Measurements from ENCODE around the gene SLC8A1. TPM values are rescaled to one million over a fixed set of nuclear protein-coding genes. Genes with fewer than 3 reads are reported as not detected.

SLC8A1 gene
- total RNA-seq, 4 donors from 2014 or later, result 1.3 to 3.8 (median 2.4) TPM

DNA sequence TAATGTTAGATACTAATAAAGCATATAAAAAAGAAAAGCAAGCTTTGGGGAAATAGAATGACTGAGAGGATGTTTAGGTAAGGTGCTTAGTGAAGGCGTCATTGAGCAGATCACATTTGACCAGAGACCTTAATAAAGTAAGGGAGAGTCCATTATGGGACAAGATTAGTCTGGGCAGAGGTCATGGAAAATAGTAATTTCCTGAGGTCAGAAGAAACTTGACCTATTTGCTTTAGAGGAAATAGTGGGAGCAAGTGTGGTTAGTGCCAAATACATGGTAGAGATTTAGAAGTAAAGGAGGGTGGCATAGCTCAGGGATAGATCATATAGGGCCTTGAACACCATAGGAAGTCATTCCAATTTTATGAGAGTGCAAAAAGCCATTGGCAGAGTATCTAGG, 24.5 kb upstream of the SLC8A1 start:
- in situ Hi-C loops (cut with MboI; ENCODE audit: low sequenced_read_pairs in 4 of 4) (no loop called here), intact Hi-C loops (cut with DNase I; ENCODE audit: low total_unique reads) (no loop called here)
- H3K27ac ChIP-seq, result no peak overlapping the region
- DNase-seq, result no peak
- H3K27me3 ChIP-seq, result no peaks in the 10 kb centered on the region
- no peak for ATAC-seq
- no peaks in the 10 kb centered on the region for H3K9me3 ChIP-seq
- H3K36me3 ChIP-seq, result no peaks in the 10 kb centered on the region
- H3K4me3 ChIP-seq, result no peak overlapping the region
- TF ChIP-seq CTCF (IDR thresholded peaks at IDR 0.05 in 4 of 5, conservative IDR thresholded peaks at IDR 0.05 in 1 of 5) (no peak), POLR2A (IDR thresholded peaks at IDR 0.05) (no peak)
- no peaks in the 10 kb centered on the region for H3K4me1 ChIP-seq

DNA sequence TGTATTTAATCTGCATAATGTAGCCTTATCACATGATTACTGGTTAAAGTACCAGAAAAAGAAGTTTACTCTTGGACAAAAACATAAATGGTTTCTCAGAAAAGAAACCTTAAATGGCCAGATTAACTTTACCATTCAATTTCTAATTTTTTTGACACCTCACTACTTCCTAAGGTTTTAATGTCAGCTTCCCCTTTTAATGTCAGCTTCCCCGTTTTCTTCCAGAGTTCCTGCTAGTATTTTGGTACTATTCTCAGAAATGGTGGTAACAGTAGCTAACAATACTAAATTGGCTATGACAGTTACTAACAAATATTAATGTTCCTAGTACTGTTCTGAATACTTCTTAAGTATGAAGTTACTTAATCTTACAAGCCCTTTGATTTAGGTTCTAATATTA, 22.4 kb upstream of the SLC8A1 start:
- no peak for ATAC-seq
- H3K27me3 ChIP-seq, result no peaks in the 10 kb centered on the region
- TF ChIP-seq CTCF (IDR thresholded peaks at IDR 0.05 in 4 of 5, conservative IDR thresholded peaks at IDR 0.05 in 1 of 5) (no peak), POLR2A (IDR thresholded peaks at IDR 0.05) (no peak)
- intact Hi-C loops (cut with DNase I; ENCODE audit: low total_unique reads), result no loop called here
- no peak overlapping the region for H3K4me3 ChIP-seq
- H3K27ac ChIP-seq, result no peak overlapping the region
- peaks cover 0 to 5% (median 0%) of the 10 kb centered on the region in 3 donors for H3K9me3 ChIP-seq
- no peak for DNase-seq
- H3K4me1 ChIP-seq, result no peaks in the 10 kb centered on the region
- H3K36me3 ChIP-seq, result no peaks in the 10 kb centered on the region
- in situ Hi-C loops (cut with MboI; ENCODE audit: low sequenced_read_pairs in 4 of 4), result no loop called here

GRCh38 chr2:40471866-40472265, 20.0 kb upstream of the SLC8A1 start:
- Histone ChIP-seq H3K27ac (no peak overlapping the region), H3K4me1 (no peaks in the 10 kb centered on the region), H3K9me3 (peaks cover 0 to 5% (median 0%) of the 10 kb centered on the region in 3 donors), H3K27me3 (no peaks in the 10 kb centered on the region), H3K4me3 (no peak overlapping the region), H3K36me3 (no peaks in the 10 kb centered on the region)
- intact Hi-C loops (cut with DNase I; ENCODE audit: low total_unique reads) (no loop called here), in situ Hi-C loops (cut with MboI; ENCODE audit: low sequenced_read_pairs in 4 of 4) (no loop called here)
- no peak for TF ChIP-seq CTCF (IDR thresholded peaks at IDR 0.05 in 4 of 5, conservative IDR thresholded peaks at IDR 0.05 in 1 of 5)
- TF ChIP-seq POLR2A (IDR thresholded peaks at IDR 0.05), result no peak
- ATAC-seq (no peak), DNase-seq (no peak)

GRCh38 chr2:40470822-40471813, 19.2 kb upstream of the SLC8A1 start:
- Histone ChIP-seq H3K27ac (no peak overlapping the region), H3K9me3 (peaks cover 0 to 5% (median 0%) of the 10 kb centered on the region in 3 donors), H3K27me3 (no peaks in the 10 kb centered on the region), H3K36me3 (no peaks in the 10 kb centered on the region), H3K4me3 (no peak overlapping the region), H3K4me1 (no peaks in the 10 kb centered on the region)
- TF ChIP-seq POLR2A (IDR thresholded peaks at IDR 0.05), result no peak
- TF ChIP-seq CTCF (IDR thresholded peaks at IDR 0.05 in 4 of 5, conservative IDR thresholded peaks at IDR 0.05 in 1 of 5), result no peak
- intact Hi-C loops (cut with DNase I; ENCODE audit: low total_unique reads) (no loop called here), in situ Hi-C loops (cut with MboI; ENCODE audit: low sequenced_read_pairs in 4 of 4) (no loop called here)
- ATAC-seq, result no peak
- no peak for DNase-seq
